GM12801 (cell line): ENCODE data around the gene GBGT1.

ENCODE experiments used
- CTCF ChIP-seq: IDR thresholded peaks from one replicate; pipeline ENCODE4 v1.5.1; 2011; ENCODE audit warnings: control low read depth; ENCODE audit not compliant: insufficient read length; ENCODE audit errors: extremely low read depth

The GBGT1 gene

DNA sequence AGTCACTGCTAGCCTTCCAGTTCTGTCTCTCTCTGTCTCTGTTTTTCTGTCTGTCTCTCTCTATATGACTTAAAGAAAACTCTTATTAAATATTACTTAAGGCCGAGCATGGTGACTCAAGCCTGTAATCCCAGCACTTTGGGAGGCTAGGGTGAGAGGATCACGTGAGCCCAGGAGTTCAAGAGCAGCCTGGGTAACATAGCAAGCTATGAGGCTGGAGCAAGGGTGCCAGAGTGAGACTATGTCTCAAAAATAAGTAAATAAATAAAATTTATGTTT lies 1.7 kb upstream of the GBGT1 start:
- TF ChIP-seq CTCF = no peak

DNA sequence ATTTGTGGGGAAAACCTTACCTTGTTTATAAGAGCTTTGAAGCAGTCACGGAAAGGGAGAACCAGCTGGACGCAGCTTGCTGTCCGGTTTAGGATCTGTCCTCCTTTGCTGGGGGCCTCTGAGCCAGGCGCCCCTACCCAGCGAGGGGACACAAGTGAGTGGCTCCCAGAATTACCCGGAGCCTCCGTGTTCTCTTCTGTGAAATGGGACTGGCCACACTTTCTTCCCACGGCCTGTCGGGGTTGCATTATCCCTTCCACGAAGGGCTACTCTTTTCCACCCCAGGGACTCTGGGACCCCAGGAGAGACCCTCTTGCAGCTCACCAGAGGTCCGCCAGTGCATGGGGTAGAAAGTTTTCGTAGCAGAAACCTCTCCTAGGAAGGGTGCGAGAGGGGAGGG lies 477 bp upstream of the GBGT1 start:
- TF ChIP-seq CTCF = no peak

- TF ChIP-seq CTCF = no peak
Observed at GRCh38 chr9:133162861-133163503, 732 bp downstream of the GBGT1 start.

- no peak for TF ChIP-seq CTCF
Observed at GRCh38 chr9:133161547-133161950, 2.2 kb downstream of the GBGT1 start.

DNA sequence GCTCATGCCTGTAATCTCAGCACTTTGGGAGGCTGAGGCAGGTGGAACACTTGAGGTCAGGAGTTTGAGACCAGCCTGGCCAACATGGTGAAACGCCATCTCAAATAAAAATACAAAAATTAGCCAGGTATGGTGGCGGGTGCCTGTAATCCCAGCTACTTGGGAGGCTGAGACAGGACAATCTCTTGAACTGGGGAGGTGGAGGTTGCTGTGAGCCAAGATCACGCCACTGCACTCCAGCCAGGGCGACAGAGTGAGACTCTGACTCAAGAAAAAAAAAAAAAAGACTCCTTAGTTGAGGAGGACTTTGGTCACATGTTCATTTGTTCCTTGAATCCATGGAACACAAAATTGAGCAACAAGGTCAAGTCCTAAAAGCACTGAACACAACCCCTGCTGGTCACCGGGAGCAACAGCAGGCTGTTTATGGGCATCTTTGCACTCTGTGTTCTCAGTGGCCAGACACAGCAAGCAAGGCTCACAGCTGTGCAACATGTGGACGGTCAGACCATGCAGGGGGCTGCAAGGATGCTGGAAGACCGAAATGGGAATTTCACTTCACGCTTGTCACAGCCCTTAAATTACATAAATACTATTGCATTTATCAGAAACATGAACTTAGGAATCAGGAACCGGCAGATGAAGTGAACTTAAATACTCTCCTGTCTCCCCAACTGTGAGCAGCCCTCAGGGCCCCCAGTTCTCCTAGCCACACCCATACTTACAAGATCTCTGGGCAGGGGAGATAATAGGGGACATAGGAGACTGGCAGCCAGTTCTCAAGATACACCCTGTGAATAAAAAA lies 2.8 kb downstream of the GBGT1 start:
- TF ChIP-seq CTCF = no peak

- TF ChIP-seq CTCF = no peak
Observed at GRCh38 chr9:133158695-133159094, 5.0 kb downstream of the GBGT1 start.

DNA sequence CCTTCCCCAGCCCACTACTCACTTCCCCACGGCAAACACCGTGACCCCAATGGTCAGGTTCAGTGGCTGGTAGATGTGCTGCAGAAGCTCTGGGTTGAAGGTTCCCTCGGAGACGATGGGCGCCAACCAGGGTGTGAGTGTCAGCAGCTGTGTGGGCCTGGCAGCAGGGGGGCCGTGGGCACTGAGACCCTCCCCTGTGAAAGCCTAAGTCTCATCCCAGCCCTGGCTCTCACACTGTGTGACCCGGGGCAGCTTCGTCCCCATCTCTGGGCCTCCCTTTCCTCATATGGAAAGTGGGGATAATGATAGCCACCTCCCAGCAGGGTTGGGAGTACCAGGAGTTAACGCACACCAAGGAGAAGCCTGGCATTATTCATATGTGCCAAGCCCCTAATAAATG lies 8.6 kb downstream of the GBGT1 start:
- TF ChIP-seq CTCF = no peak
